HL-60 (cell line): ENCODE data around the gene TTC39B.

Source experiments
- DNase-seq, 2 experiments: peaks; one replicate each; pipeline ENCODE4 v3.0.0-alpha.2; 2010 to 2020; ENCODE audit warnings: low read depth in 1 of 2, low spot score in 1 of 2
- H3K27ac ChIP-seq: fragments of 250-450 bp; sonication (Bioruptor Pico); replicated peaks from 2 replicates; pipeline ENCODE4 v1.5.1; 2020; ENCODE audit warnings: mild to moderate bottlenecking, moderate library complexity
- H3K27me3 ChIP-seq: fragments of 250-450 bp; sonication (Bioruptor Pico); 2 replicates; pipeline ENCODE4 v1.5.1; 2021; ENCODE audit warnings: mild to moderate bottlenecking, moderate library complexity; ENCODE audit not compliant: insufficient read depth, poor library complexity, severe bottlenecking
- H3K4me3 ChIP-seq: replicated peaks from 2 replicates; pipeline ENCODE4 v1.5.1; 2011; ENCODE audit warnings: mild to moderate bottlenecking, control low read depth, low read length; ENCODE audit not compliant: insufficient read depth
- CTCF ChIP-seq: IDR thresholded peaks from one replicate; pipeline ENCODE4 v1.5.1; 2011; ENCODE audit warnings: low read length, control low read depth, inconsistent platforms; ENCODE audit not compliant: insufficient read depth
- GABPA ChIP-seq: IDR thresholded peaks from 2 replicates; pipeline ENCODE4 v1.6.1; 2012; ENCODE audit warnings: low read depth
- POLR2AphosphoS5 ChIP-seq: IDR thresholded peaks from 2 replicates; pipeline ENCODE4 v1.6.1; 2012; ENCODE audit warnings: low read depth
- REST ChIP-seq: IDR thresholded peaks from 2 replicates; pipeline ENCODE4 v1.6.1; 2012; ENCODE audit warnings: low read depth; ENCODE audit not compliant: insufficient replicate concordance
- SPI1 ChIP-seq: IDR thresholded peaks from 2 replicates; pipeline ENCODE4 v1.6.1; 2012; ENCODE audit warnings: low read depth, mild to moderate bottlenecking, borderline replicate concordance

The TTC39B gene

GRCh38 chr9:15180124-15180523, 126.9 kb downstream of the TTC39B start:
- no peak for DNase-seq
- TF ChIP-seq POLR2AphosphoS5 (no peak), CTCF (no peak), SPI1 (no peak), GABPA (no peak), REST (no peak)
- Histone ChIP-seq H3K27me3 (no peaks in the 10 kb centered on the region), H3K27ac (no peak overlapping the region), H3K4me3 (no peak overlapping the region)

- Histone ChIP-seq H3K27ac (no peak overlapping the region), H3K4me3 (no peak overlapping the region), H3K27me3 (no peaks in the 10 kb centered on the region)
- no peak for DNase-seq
- TF ChIP-seq SPI1 (no peak), GABPA (no peak), POLR2AphosphoS5 (no peak)
Measured at GRCh38 chr9:15178631-15179030, 128.4 kb downstream of the TTC39B start.

GRCh38 chr9:15176836-15177235, 130.2 kb downstream of the TTC39B start:
- TF ChIP-seq POLR2AphosphoS5 (no peak), GABPA (no peak), CTCF (no peak), REST (no peak), SPI1 (no peak)
- Histone ChIP-seq H3K27me3 (no peaks in the 10 kb centered on the region), H3K27ac (no peak overlapping the region), H3K4me3 (no peak overlapping the region)
- no peak for DNase-seq

GRCh38 chr9:15163931-15164330, 143.1 kb downstream of the TTC39B start:
- no peak overlapping the region for H3K27ac ChIP-seq
- DNase-seq, result no peak
- H3K27me3 ChIP-seq, result no peaks in the 10 kb centered on the region
- TF ChIP-seq GABPA (no peak), SPI1 (no peak), REST (no peak), POLR2AphosphoS5 (no peak), CTCF (no peak)
- no peak overlapping the region for H3K4me3 ChIP-seq
